Progenitor cell of endocrine pancreas (in vitro differentiated cells): ENCODE results near the gene RIMBP2. TPM values are rescaled to one million over a fixed set of nuclear protein-coding genes. Genes with fewer than 3 reads are reported as not detected.

ENCODE experiments used
- DNase-seq: peaks from one replicate; pipeline ENCODE4 v3.0.0; 2021; ENCODE audit warnings: low spot score; ENCODE audit not compliant: unreplicated experiment
- H3K27ac Mint-ChIP-seq: 2 replicates; pipeline ENCODE4 v1.8.0; 2021; ENCODE audit warnings: mild to moderate bottlenecking, moderate library complexity, mixed read lengths
- H3K27me3 Mint-ChIP-seq: 2 replicates; pipeline ENCODE4 v1.8.0; 2021; ENCODE audit warnings: mixed read lengths
- H3K36me3 Mint-ChIP-seq: 2 replicates; pipeline ENCODE4 v1.8.0; 2022; ENCODE audit warnings: mixed read lengths; ENCODE audit not compliant: insufficient read depth
- H3K4me1 Mint-ChIP-seq: 2 replicates; pipeline ENCODE4 v1.8.0; 2021; ENCODE audit warnings: low read depth, mixed read lengths
- H3K4me3 Mint-ChIP-seq: 2 replicates; pipeline ENCODE4 v1.8.0; 2021; ENCODE audit warnings: low read depth, mild to moderate bottlenecking, moderate library complexity, mixed read lengths
- H3K9me3 Mint-ChIP-seq: 2 replicates; pipeline ENCODE4 v1.8.0; 2021; ENCODE audit warnings: low read depth, mixed read lengths
- total RNA-seq: library from RNA; stranded (reverse); gene quantifications from 2 replicates; pipeline ENCODE4 v1.2.1, GENCODE V29; 2021
- TF ChIP-seq, protein P1 (sequence below): fragments of 200-600 bp; sonication (generic); IDR thresholded peaks from one replicate; pipeline ENCODE4 v1.5.0; 2021; ENCODE audit warnings: antibody characterized with exemption, mild to moderate bottlenecking; ENCODE audit not compliant: unreplicated experiment

Gene RIMBP2
- total RNA-seq, 1 donor from 2014 or later, result 31.6 TPM

GRCh38 chr12:130640901-130641300, 75.2 kb downstream of the RIMBP2 start:
- DNase-seq, result no peak
- Mint-ChIP-seq H3K27me3 (peaks cover 3% of the 10 kb centered on the region), H3K4me3 (no peak overlapping the region), H3K4me1 (peaks cover 3% of the 10 kb centered on the region), H3K27ac (no peak overlapping the region), H3K9me3 (no peaks in the 10 kb centered on the region), H3K36me3 (no peaks in the 10 kb centered on the region)
- TF ChIP-seq, protein P1, sequence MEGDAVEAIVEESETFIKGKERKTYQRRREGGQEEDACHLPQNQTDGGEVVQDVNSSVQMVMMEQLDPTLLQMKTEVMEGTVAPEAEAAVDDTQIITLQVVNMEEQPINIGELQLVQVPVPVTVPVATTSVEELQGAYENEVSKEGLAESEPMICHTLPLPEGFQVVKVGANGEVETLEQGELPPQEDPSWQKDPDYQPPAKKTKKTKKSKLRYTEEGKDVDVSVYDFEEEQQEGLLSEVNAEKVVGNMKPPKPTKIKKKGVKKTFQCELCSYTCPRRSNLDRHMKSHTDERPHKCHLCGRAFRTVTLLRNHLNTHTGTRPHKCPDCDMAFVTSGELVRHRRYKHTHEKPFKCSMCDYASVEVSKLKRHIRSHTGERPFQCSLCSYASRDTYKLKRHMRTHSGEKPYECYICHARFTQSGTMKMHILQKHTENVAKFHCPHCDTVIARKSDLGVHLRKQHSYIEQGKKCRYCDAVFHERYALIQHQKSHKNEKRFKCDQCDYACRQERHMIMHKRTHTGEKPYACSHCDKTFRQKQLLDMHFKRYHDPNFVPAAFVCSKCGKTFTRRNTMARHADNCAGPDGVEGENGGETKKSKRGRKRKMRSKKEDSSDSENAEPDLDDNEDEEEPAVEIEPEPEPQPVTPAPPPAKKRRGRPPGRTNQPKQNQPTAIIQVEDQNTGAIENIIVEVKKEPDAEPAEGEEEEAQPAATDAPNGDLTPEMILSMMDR, result no peak

GRCh38 chr12:130640496-130640895, 75.6 kb downstream of the RIMBP2 start:
- DNase-seq, result no peak
- Mint-ChIP-seq H3K36me3 (no peaks in the 10 kb centered on the region), H3K27me3 (peaks cover 3% of the 10 kb centered on the region), H3K4me1 (peaks cover 3% of the 10 kb centered on the region), H3K9me3 (no peaks in the 10 kb centered on the region), H3K27ac (no peak overlapping the region), H3K4me3 (no peak overlapping the region)
- TF ChIP-seq, protein P1, result no peak

DNA sequence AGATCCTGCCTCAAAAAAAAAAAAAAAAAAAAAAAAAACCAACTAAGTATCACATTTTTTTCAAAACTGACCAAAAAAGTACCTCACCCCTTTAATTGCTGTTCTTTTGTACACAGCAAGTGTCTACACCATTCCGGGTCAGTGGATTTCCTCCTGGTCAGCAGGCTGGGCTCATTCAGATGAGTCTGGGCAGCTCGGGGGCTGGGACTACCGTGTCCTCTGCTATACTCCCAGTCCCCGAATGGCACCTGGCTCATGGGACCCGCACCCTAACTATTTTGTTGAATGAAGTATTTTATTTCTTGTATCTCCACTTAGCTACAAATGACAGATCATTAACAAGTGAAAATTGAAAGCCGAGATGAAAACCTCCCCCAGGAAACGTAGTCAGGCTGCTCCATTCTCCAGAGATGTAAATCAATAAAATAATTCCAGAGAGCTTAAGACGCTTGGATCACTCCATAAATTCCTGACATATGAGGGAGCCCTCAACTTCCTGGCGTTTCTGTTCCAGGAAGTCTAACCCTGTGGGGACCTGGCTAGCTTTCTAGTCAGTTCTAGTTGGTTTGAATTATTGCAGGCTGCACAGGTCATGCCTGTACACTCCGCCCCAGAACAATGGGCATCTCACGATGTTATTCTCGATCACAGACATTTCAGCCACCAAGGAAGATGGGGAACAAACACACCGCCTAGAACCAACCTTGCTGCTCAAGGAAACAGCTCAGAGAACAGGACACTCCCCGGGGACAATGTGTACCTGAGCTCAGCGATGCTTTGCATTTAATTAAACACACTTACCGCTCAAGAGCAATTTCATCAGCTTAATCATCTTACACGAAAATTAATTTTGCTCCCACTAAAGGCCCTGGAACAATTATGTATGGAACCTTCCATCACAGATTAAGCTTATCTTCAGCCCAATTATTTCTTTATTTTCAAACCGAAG, 76.3 kb downstream of the RIMBP2 start:
- Mint-ChIP-seq H3K27ac (no peak overlapping the region), H3K4me1 (peaks cover 3% of the 10 kb centered on the region), H3K4me3 (no peak overlapping the region), H3K27me3 (peaks cover 3% of the 10 kb centered on the region), H3K9me3 (no peaks in the 10 kb centered on the region), H3K36me3 (no peaks in the 10 kb centered on the region)
- DNase-seq, result no peak
- TF ChIP-seq, protein P1, result no peak

DNA sequence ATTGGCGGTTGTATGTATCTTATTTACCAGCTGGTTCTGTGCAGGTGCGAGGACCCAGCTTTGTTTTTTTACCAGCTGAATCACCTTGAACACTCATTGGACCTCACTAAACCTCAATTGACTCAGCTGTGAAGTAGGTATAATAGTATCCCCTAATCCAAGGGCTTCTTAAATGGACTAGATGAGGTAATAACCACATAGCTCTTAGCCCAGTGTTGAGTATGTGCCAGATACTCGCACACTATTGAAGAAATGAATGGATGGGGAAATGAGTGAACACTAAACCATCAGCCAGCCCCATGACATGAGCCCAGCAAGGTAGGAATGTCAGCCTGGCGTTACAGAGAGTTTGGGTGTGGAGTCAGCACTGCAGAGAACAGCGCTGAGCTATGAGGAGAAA, 79.7 kb downstream of the RIMBP2 start:
- TF ChIP-seq, protein P1, result no peak
- no peaks in the 10 kb centered on the region for H3K9me3 Mint-ChIP-seq
- no peak overlapping the region for H3K27ac Mint-ChIP-seq
- no peak for DNase-seq
- H3K27me3 Mint-ChIP-seq, result peaks cover 3% of the 10 kb centered on the region
- no peak overlapping the region for H3K4me3 Mint-ChIP-seq
- H3K4me1 Mint-ChIP-seq, result peaks cover 31% of the 10 kb centered on the region
- H3K36me3 Mint-ChIP-seq, result no peaks in the 10 kb centered on the region

- TF ChIP-seq, protein P1, result no peak
- peaks cover 37% of the 10 kb centered on the region for H3K4me1 Mint-ChIP-seq
- peaks cover 3% of the 10 kb centered on the region for H3K27me3 Mint-ChIP-seq
- no peak for DNase-seq
- H3K36me3 Mint-ChIP-seq, result peaks cover 2% of the 10 kb centered on the region
- H3K9me3 Mint-ChIP-seq, result peaks cover 4% of the 10 kb centered on the region
- no peak overlapping the region for H3K27ac Mint-ChIP-seq
- H3K4me3 Mint-ChIP-seq, result no peak overlapping the region
Measured at GRCh38 chr12:130634866-130635265, 81.2 kb downstream of the RIMBP2 start.
